ENCODE data around the gene FTO.

DNA sequence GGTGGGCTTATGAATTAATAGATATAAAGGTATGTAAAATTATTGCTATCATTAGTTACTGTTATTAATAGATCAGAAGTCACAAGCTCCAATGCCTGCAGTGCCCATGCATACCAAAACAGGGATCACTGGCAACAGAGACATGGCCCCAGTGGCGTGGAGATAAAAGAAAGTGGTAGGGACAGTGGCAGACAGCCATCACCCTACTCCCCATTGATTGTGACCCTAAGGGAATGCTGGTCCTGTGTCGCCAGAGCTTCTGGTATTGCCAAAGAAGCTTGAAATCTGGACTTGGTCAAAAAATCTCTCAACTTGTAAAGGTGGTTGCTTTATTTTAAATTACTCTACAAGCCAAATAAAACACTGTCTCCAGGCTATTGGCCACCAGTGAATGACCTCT, 303.5 kb downstream of the FTO start:
- TF ChIP-seq, protein P1, sequence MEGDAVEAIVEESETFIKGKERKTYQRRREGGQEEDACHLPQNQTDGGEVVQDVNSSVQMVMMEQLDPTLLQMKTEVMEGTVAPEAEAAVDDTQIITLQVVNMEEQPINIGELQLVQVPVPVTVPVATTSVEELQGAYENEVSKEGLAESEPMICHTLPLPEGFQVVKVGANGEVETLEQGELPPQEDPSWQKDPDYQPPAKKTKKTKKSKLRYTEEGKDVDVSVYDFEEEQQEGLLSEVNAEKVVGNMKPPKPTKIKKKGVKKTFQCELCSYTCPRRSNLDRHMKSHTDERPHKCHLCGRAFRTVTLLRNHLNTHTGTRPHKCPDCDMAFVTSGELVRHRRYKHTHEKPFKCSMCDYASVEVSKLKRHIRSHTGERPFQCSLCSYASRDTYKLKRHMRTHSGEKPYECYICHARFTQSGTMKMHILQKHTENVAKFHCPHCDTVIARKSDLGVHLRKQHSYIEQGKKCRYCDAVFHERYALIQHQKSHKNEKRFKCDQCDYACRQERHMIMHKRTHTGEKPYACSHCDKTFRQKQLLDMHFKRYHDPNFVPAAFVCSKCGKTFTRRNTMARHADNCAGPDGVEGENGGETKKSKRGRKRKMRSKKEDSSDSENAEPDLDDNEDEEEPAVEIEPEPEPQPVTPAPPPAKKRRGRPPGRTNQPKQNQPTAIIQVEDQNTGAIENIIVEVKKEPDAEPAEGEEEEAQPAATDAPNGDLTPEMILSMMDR (conservative IDR thresholded peaks at IDR 0.05 in 1 of 2, IDR thresholded peaks at IDR 0.05 in 1 of 2; ENCODE audit: extremely low read depth in 1 of 2, insufficient read depth in 1 of 2, low read depth in 1 of 2, low read length in 2 of 2): no peak
- no peak for TF ChIP-seq EZH2 (IDR thresholded peaks at IDR 0.05; ENCODE audit: borderline replicate concordance, low read length)

All from mammary epithelial cell (primary cell).